ELR (cell line): ENCODE results near the gene TMEM234.
"Not testable (repeated sequence)": the region's sequence is repeated elsewhere in the genome, so short reads cannot be mapped to it uniquely, and the experiment has no call there.

ENCODE experiments used
- DNase-seq: peaks from one replicate; pipeline ENCODE4 v3.0.0-alpha.2; 2015; ENCODE audit warnings: low read depth

TMEM234 gene

GRCh38 chr1:32221980-32222755, at the start of gene TMEM234, which contains the start of gene EIF3I:
Gene TMEM234 (minus strand): TSS chr1:32222353. CDS start chr1:32222322, 31 bp downstream.
Gene EIF3I (plus strand): TSS chr1:32222407. CDS start chr1:32222442, 35 bp downstream.
- peak; percentile 96 for DNase-seq

GRCh38 chr1:32269744-32270143, 47.6 kb upstream of the TMEM234 start:
- DNase-seq, result no peak

DNA sequence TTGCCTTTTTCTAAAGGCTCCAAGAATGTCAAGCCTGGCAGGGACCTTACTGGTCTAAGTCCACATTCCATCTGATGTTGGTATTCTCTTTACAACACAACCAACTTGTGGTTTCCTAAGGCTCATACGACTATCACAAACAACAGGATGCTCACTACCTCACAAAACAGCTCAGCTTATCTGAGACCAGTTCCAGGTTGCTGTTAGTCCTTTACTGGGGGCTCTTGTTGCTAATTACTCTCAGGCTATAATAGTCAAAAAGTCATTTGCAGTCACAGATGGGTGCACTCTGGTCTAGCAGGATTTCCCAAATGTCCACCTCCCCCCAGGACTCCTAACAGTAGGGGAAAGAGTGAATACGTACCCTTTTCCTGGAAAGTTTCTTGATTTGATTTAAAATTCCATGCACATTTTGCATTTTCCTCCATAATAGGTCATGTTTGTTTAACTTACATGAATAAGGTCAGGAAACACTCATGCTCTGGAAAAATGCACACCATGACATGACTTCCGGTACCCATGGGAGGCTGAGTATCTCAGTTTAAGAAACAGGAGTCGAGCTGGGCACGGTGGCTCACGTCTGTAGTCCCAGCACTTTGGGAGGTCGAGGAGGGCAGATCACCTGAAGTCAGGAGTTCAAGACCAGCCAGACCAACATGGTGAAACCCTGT, 44.9 kb upstream of the TMEM234 start:
- DNase-seq, result peak; percentile 72

DNA sequence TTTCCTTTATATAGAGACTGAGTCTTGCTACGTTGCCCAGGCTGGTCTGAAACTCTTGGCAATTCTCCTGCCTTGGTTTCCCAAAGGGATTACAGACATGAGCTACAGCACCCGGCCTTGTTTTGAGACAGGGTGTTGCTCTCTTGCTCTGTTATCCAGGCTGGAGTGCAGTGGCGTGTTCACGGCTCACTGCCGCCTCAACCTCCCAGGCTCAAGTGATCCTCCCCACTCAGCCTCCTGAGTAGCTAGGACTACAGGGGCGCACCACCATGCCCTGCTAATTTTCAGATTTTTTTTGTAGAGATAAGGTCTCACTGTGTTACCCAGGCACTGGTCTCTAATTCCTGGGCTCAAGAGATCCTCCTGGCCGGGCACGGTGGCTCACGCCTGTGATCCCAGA, 43.7 kb upstream of the TMEM234 start:
- DNase-seq, result no peak

- no peak for DNase-seq
These were observed 41.6 kb upstream of the TMEM234 start for GRCh38 chr1:32263744-32264143.

DNA sequence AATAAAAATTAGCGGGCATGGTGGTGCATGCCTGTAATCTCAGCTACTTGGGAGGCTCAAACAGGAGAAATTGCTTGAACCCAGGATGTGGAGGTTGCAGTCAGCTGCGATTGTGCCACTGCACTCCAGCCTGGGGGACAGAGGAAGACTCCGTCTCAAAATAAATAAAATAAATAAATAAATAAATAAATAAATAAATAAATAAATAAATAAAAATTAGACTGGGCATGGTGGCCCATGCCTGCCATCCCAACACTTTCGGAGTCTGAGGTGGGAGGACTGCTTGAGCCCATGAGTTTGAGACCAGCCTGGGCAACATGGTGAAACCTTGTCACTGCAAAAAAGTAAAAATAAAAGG, 41.1 kb upstream of the TMEM234 start:
- DNase-seq, result not testable (repeated sequence)

GRCh38 chr1:32257227-32257508, 35.0 kb upstream of the TMEM234 start:
- no peak for DNase-seq

DNA sequence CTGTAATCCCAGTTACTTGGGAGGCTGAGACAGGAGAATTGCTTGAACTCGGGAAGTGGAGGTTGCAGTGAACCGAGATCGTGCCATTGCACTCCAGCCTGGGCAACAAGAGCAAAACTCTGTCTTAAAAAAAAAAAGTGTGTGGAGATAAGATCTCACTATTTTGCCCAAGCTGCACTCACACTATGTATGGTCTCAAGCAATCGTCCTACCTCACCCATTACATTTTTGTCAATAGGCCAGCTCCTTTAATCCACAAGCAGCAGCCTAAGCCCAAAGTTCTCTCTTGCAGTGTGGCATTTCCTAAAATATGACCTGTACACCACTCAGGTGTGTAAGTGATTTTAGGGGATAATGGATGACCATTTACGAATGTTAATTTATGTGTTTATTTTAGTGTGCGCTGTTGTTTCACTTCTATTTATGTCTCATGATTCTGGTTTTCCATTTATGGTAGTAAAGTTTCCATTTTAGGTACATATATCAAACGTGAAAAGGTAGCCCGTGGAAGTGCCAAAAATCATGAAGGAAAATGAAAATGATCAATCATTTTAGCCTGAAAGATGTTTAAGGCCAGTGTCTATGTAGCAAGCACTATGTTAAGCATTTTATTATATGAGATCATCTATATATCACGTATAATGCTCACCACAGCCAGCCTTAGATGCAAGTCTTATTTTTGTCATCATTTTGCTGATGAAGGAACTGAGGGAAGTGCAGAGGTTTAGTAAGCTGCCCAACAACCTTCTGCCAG, 34.5 kb upstream of the TMEM234 start:
- DNase-seq, result no peak

DNA sequence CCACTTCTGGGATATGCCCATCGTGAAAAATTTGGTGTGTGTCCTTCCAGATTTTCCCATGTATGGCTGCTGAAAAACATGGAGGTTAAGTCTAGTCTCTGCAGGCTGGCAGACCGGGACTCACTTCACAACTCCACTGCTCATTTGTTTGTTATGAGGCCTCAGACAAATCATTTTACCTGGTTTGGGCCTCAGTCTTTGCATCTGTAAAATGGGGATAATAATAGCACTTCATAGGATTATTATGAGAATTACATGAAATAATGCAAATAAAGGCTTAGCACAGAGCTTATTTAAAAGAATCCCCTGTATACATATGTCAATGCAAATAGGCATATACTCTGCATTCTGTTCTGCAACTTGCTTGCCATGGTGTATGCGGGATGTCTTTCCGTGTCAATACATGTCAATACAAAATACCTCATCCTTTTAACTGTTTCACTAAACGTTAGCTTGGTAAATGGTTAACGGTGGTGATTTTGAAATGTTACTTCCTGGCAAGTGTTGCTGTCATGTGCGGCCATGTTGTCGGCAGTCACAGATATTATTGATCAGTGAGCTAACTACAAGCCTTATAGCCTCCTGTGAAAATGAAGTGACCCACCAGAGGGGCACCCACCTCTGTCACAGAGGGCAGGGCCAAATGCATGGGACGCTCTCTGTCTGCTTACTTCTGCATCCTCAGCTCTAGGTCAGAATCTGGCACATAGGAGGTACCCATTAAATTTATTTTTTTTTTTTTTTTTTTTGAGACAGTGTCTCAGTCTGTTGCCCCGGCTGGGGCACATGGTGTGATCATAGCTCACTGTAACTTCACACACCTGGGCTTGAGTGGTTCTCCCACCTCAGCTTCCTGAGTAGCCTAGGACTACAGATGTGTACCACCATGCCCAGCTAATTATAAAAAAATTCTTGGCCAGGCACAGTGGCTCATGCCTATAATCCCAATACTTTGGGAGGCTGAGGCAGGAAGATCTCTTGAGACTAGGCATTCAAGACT, 33.2 kb upstream of the TMEM234 start:
- DNase-seq, result no peak

DNA sequence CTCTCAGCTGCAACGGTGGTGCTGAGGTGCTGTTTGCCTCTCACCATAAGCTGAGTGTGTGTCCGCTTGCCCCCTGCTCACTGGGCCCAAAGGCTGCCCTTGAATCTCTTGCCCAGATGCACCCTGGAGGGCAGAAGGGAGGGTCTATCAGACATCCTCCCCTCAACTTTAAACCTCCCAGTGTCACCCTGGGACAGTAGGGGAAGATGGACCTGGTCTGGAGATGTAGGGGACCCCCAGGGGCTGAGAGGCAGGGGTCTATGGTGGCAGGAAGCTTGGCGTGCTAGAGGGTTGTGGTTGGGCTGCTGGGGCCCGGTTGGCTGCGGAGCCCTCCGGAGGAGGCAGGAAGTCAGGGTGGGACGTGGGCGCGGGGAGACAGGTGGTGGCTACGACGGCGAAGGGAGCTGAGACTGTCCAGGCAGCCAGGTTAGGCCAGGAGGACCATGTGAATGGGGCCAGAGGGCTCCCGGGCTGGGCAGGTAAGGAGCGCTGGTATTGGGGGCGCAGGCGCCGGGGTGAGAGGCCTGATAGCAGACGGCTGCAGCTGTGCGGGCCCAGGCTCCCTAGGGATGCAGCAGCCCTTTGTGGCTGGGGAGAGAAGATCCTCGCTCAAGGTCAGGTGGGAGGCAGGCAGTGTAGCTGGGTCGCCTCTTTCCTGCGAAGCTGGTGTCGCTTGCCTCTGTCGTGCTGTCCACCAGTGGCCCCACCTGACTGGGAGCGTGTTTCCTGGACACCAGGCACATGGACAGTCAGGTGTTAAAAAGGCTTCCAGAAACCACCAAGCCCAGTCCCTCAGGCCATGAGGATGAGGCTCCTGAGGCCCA, 29.0 kb upstream of the TMEM234 start, which contains the start of gene LCK:
Gene LCK, plus strand, starts transcription at position 373 of the 824 bp plus-strand sequence. CDS start 23,065 bp downstream, outside the sequence.
- no peak for DNase-seq

- DNase-seq, result peak; percentile 66
These were observed 27.8 kb upstream of the TMEM234 start for GRCh38 chr1:32249831-32250525.

DNA sequence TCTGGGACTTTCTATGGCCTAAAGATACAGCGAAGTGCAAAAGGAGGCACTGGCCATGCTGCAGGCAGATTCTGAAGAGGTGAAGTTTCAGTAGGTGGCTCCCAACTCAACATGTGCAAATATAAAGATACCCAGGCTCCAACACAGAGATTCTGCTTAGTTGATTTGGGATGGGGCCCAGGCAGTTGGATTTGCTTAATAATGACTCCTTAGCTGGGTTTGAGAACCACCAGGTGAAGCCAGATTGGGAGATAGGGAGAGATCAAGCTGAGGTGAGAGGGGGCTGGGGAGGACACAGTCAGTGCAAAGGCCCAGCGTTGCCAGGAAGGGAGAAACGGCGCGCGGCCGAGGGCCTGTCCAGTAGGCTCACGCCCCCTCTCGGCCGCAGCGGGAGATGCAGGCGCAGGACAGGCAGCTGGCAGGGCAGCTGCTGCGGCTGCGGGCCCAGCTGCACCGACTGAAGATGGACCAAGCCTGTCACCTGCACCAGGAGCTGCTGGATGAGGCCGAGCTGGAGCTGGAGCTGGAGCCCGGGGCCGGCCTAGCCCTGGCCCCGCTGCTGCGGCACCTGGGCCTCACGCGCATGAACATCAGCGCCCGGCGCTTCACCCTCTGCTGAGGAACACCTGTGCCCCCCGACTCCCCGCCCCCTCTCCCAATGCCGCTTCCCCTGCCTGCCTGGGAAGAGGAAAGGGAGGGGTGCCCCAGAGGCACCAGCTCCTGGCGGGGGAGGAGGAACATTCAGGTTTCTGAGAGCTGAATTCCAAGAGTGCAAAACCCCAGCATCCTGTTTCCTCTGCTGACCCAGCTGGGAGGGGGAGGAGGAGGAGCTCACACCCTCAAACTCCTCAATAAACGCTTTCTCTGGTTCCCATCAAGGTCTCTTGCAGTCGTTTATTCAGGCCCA, 26.1 kb upstream of the TMEM234 start:
- DNase-seq, result peak; percentile 69

- no peak for DNase-seq
These were observed 25.3 kb upstream of the TMEM234 start for GRCh38 chr1:32247452-32247851.

DNA sequence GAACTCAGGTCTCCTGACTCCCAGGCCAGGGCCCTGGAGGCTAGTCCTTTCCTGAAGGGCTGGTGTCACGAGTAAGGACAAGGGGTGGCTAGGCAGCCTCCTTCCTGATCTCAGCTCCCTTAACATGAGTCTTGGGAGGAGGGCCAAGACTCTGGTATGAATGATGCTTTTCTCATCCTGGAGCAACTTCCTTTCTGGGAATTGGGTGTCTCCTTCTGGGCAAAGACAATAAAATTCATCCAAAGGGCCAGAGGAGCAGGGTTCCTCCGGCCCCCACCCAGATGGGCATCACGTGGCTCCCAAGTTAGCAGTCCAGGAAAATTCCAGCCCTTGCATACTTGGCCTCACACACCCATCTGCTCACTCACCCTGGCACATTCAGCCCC, 24.7 kb upstream of the TMEM234 start, which contains the start of gene FAM167B:
Gene FAM167B, plus strand, starts transcription at position 335 of the 386 bp plus-strand sequence. CDS start 200 bp downstream, outside the sequence.
- peak; percentile 63 for DNase-seq

DNA sequence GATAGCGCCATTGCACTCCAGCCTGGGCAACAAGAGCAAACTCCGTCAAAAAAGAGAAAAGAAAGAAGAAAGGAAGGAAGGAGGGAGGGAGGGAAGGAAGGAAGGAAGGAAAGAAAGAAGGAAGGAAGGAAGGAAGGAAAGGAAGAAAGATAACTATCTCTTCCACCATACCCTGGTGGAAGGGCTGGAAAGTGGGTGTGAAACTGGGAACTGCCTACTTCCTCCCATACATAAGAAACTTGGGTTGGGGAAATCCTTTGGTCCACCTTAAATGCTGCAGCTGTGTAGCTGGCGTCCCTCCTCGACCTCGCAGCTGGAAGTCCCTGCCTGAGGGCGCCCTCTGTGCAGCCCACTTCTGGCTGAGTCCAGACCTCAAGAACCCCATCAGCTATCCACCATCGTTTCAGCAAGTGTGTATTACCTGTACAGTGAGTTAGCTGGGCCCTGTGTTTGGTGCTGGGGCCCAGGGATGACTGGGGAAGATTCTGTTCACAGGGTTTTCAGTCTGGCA, 20.2 kb upstream of the TMEM234 start:
- peak; percentile 43 for DNase-seq

DNA sequence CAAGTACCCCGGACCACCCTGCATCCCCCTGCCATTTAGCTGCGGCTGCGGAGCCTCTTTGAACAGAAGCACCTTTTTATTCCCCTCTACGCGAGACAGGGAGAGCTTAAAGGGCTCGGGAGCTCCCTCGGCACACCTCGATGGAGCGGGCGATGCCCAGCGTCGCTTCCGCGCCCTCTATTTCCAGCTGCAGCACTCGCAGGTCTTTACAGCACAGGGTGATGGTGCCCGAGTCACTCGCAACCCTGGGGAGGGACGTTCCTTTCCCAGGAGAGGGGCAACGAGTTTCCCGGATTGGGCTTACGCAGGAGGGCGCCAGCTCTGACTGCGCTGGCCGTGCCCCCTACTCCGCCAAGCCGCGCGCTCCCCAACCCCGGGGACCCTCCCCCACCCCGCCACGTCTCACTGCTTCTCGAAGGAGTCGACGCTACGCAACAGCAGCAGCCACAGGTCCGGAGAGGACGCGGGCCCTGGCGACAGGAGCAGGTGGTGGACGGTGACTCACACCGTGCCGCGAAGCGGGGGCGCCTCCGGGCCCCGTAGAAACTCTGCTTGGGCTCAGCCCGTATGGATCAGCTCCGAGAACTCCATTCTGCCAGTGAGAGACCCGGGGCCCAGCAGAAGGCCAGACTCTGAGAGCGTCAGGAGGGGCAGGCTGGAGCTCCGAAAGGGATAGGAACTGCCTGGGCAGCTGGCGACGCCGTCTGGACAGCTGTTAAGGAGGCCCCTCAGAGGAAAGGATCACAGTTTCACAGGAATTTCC, 19.0 kb upstream of the TMEM234 start:
- DNase-seq, result peak; percentile 73

- peak; percentile 73 for DNase-seq
These were observed 18.2 kb upstream of the TMEM234 start for GRCh38 chr1:32240140-32240951.
